Lower leg skin (tissue), 4 donors: Measurements from ENCODE around the gene HNF4A. TPM values are rescaled to one million over a fixed set of nuclear protein-coding genes. Genes with fewer than 3 reads are reported as not detected.

Experiments used
- DNase-seq, 2 donors: peaks; one replicate each; pipeline ENCODE4 v3.0.0-alpha.2; 2019; ENCODE audit warnings: low spot score in 2 of 2
- H3K4me3 ChIP-seq: fragments of 200-600 bp; sonication (generic); 2 replicates; pipeline ENCODE4 v1.5.1; 2017; ENCODE audit warnings: mild to moderate bottlenecking, low read depth; ENCODE audit not compliant: poor library complexity, severe bottlenecking
- POLR2A ChIP-seq, 2 donors: fragments of 450-650 bp; IDR thresholded peaks; one replicate each; pipeline ENCODE4 v1.6.1; 2016 to 2017; ENCODE audit warnings: antibody characterized with exemption in 2 of 2, mild to moderate bottlenecking in 1 of 2, moderate library complexity in 1 of 2
- WGBS, 2 donors: methylation state at CpG; one replicate each; pipeline ENCODE4 v1.1.5; 2018; 5-methylcytosine and 5-hydroxymethylcytosine counted together
- intact Hi-C: fragments of 100-400 bp; cut with DNase I; formaldehyde crosslinking; loops from one replicate; pipeline ENCODE4 v1.15.0; 2023; ENCODE audit warnings: low total_unique reads
- total RNA-seq, 4 donors: library from RNA; depleted of rRNA; stranded (reverse); fragments of >200 nt; gene quantifications; one replicate each; pipeline ENCODE4 v1.1.0, GENCODE V29; 2016
- TF ChIP-seq, protein P1 (sequence below), 3 donors: fragments of 450-650 bp; IDR thresholded peaks; one replicate each; pipeline ENCODE4 v1.5.1; 2016; ENCODE audit warnings: antibody characterized with exemption in 3 of 3, mild to moderate bottlenecking in 3 of 3, moderate library complexity in 2 of 3

HNF4A gene
- total RNA-seq, 4 donors from 2014 or later: not detected

GRCh38 chr20:44447827-44448419, 92.4 kb downstream of the HNF4A start:
- 85 to 89% methylated on average over 3 of the region's 3 CpGs for WGBS, 2 donors
- intact Hi-C loops: no loop called here
- no peak for TF ChIP-seq POLR2A (IDR thresholded peaks at IDR 0.05)
- TF ChIP-seq, protein P1, sequence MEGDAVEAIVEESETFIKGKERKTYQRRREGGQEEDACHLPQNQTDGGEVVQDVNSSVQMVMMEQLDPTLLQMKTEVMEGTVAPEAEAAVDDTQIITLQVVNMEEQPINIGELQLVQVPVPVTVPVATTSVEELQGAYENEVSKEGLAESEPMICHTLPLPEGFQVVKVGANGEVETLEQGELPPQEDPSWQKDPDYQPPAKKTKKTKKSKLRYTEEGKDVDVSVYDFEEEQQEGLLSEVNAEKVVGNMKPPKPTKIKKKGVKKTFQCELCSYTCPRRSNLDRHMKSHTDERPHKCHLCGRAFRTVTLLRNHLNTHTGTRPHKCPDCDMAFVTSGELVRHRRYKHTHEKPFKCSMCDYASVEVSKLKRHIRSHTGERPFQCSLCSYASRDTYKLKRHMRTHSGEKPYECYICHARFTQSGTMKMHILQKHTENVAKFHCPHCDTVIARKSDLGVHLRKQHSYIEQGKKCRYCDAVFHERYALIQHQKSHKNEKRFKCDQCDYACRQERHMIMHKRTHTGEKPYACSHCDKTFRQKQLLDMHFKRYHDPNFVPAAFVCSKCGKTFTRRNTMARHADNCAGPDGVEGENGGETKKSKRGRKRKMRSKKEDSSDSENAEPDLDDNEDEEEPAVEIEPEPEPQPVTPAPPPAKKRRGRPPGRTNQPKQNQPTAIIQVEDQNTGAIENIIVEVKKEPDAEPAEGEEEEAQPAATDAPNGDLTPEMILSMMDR (IDR thresholded peaks at IDR 0.05): no peak
- no peak overlapping the region for H3K4me3 ChIP-seq
- DNase-seq: no peak

- no peak for DNase-seq
- intact Hi-C loops: no loop called here
- no peak overlapping the region for H3K4me3 ChIP-seq
- TF ChIP-seq, protein P1 (IDR thresholded peaks at IDR 0.05): no peak
- TF ChIP-seq POLR2A (IDR thresholded peaks at IDR 0.05): no peak
- 57 to 66% methylated on average over 9 of the region's 9 CpGs for WGBS, 2 donors
Observed at GRCh38 chr20:44448753-44449546, 93.5 kb downstream of the HNF4A start.

GRCh38 chr20:44449864-44450263, 94.4 kb downstream of the HNF4A start:
- intact Hi-C loops: loop anchor here (10.0 kb wide), 2 partner anchors 45 to 225 kb away; no protein-coding TSS in a partner anchor

DNA sequence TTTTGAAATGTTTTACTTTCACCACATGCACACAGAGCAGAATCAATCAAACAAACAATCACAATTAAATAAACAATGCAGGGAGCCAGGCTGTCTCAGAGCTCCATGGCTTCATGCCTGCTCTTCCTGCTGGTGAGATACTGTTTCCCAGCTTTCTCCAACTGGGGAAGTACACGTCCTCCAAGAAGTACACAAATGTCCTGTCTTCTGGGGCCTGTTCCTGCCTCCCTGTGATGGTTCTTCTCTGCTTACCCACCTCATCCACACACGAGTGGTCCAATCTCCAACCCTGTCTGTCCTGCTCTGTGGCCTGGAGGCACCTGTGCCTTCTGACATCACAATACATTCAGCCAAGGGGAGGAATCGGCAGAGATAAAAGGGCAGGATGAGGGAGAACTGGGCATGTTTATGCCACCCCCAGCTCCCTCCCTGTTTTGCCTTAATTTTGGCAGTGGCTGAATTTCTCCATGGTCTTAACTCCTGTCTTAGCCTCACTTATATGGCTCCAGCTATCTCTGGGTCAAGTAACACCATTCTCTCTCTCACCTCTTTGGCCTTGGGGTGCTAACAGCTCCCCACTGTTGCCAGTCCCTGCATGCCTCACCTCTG, 94.9 kb downstream of the HNF4A start:
- no peak for DNase-seq
- intact Hi-C loops: loop anchor here (10.0 kb wide), 2 partner anchors 46 to 226 kb away; no protein-coding TSS in a partner anchor
- no peak for TF ChIP-seq POLR2A (IDR thresholded peaks at IDR 0.05)
- TF ChIP-seq, protein P1 (IDR thresholded peaks at IDR 0.05): no peak
- no peak overlapping the region for H3K4me3 ChIP-seq
- 41 to 60% methylated on average over 3 of the region's 3 CpGs for WGBS, 2 donors

More at GRCh38 chr20:44449864-44450263, 94.4 kb downstream of the HNF4A start:
- no peak for DNase-seq
- TF ChIP-seq, protein P1 (IDR thresholded peaks at IDR 0.05): no peak
- no peak for TF ChIP-seq POLR2A (IDR thresholded peaks at IDR 0.05)
- H3K4me3 ChIP-seq: no peak overlapping the region
- 88% methylated on average over 7 of the region's 7 CpGs for WGBS, 2 donors

DNA sequence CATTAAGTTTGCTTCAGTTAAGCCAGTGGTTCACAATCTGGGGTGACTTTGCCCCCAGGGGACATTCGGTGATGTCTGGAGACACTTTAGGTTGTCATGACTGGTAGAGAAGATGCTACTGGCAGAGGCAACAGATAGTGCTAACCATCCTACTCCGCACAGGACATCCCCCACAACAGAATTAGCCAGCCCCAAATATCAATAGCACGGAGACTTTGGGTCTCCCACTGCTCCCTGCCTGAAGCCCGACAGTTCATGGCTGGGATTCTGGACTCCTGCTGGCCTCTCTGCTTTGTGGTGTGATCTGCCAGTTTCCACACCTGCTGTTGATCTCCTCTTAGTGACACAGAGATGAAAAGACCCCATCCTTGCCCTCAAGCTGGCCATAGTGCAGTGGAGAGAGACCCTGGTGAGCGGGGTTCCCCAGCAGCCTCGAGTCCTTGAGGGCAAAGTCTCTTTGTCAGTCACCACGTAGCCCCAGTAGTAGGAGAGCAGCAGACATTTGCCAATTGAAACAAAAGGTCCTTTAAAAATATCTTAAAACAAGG, 95.5 kb downstream of the HNF4A start:
- DNase-seq: no peak
- WGBS, 2 donors: 80 to 83% methylated on average over 5 to 7 of the region's 7 CpGs
- intact Hi-C loops: loop anchor here (10.0 kb wide), 2 partner anchors 46 to 226 kb away; no protein-coding TSS in a partner anchor
- H3K4me3 ChIP-seq: no peak overlapping the region
- no peak for TF ChIP-seq POLR2A (IDR thresholded peaks at IDR 0.05)
- TF ChIP-seq, protein P1 (IDR thresholded peaks at IDR 0.05): no peak
